Retinal pigment epithelial cell (primary cell): ENCODE data around the gene GPC3.
"Not testable (repeated sequence)": the region's sequence is repeated elsewhere in the genome, so short reads cannot be mapped to it uniquely, and the experiment has no call there.

Source experiments
- DNase-seq: peaks from one replicate; pipeline ENCODE4 v3.0.0-alpha.2; 2010; ENCODE audit warnings: low read depth
- H3K4me3 ChIP-seq: 2 replicates; pipeline ENCODE4 v1.5.1; 2011; ENCODE audit warnings: mild to moderate bottlenecking, low read length, control low read depth, moderate library complexity
- CTCF ChIP-seq: conservative IDR thresholded peaks from 2 replicates; pipeline ENCODE4 v1.5.1; 2011; ENCODE audit warnings: low read depth, low read length, control low read depth, inconsistent platforms

Gene GPC3

GRCh38 chrX:133994576-133994975, 9.2 kb upstream of the GPC3 start:
- no peak for DNase-seq
- no peak for TF ChIP-seq CTCF
- H3K4me3 ChIP-seq: no peak overlapping the region

GRCh38 chrX:133992882-133993281, 7.5 kb upstream of the GPC3 start:
- no peak for TF ChIP-seq CTCF
- DNase-seq: no peak
- H3K4me3 ChIP-seq: no peak overlapping the region

GRCh38 chrX:133991814-133992213, 6.4 kb upstream of the GPC3 start:
- DNase-seq: no peak
- TF ChIP-seq CTCF: no peak
- no peak overlapping the region for H3K4me3 ChIP-seq

GRCh38 chrX:133991057-133991456, 5.7 kb upstream of the GPC3 start:
- not testable (repeated sequence) for DNase-seq, H3K4me3 ChIP-seq

- H3K4me3 ChIP-seq: no peak overlapping the region
- no peak for DNase-seq
- TF ChIP-seq CTCF: no peak
These were observed 4.6 kb upstream of the GPC3 start for GRCh38 chrX:133989993-133990392.

GRCh38 chrX:133989490-133989889, 4.1 kb upstream of the GPC3 start:
- no peak for TF ChIP-seq CTCF
- DNase-seq: no peak
- H3K4me3 ChIP-seq: no peak overlapping the region

GRCh38 chrX:133988010-133988409, 2.6 kb upstream of the GPC3 start:
- H3K4me3 ChIP-seq: no peak overlapping the region
- no peak for TF ChIP-seq CTCF
- no peak for DNase-seq

GRCh38 chrX:133987188-133987587, 1.8 kb upstream of the GPC3 start:
- TF ChIP-seq CTCF: no peak
- no peak for DNase-seq

More at GRCh38 chrX:133987188-133987587, 1.8 kb upstream of the GPC3 start:
- H3K4me3 ChIP-seq: no peak overlapping the region
